ENCODE results near the gene VWA8. TPM values are rescaled to one million over a fixed set of nuclear protein-coding genes. Genes with fewer than 3 reads are reported as not detected.
A peak's percentile ranks its signal among the peaks of the same experiment; 100 is the strongest.
"Not testable (repeated sequence)": the region's sequence is repeated elsewhere in the genome, so short reads cannot be mapped to it uniquely, and the experiment has no call there.

VWA8 gene
- total and polyA plus RNA-seq, 9 donors = 6.5 to 16.0 (median 9.3) TPM

- WGBS (ENCODE audit: insufficient coverage) = over 99% methylated on average over 24 of the region's 33 CpGs
- not testable (repeated sequence) for H3K27me3 ChIP-seq (ENCODE audit: control insufficient read depth, insufficient read depth, low read length)
Observed at GRCh38 chr13:41571817-41572340, 389.0 kb downstream of the VWA8 start.

GRCh38 chr13:41568972-41569351 is 391.9 kb downstream of the VWA8 start:
- peaks cover 10% of the 10 kb centered on the region for H3K4me1 ChIP-seq (ENCODE audit: control insufficient read depth, insufficient read depth, low read length)
- peak overlapping the region; percentile 50 for H3K27ac ChIP-seq (ENCODE audit: low read length)
- WGBS (ENCODE audit: insufficient coverage) = no CpG with 5 or more reads among the region's 3 CpGs
- no peak overlapping the region for H3K4me3 ChIP-seq (ENCODE audit: low read length)
- H3K9me3 ChIP-seq (replicated peaks; ENCODE audit: control insufficient read depth, low read depth, low read length) = no peaks in the 10 kb centered on the region
- no peaks in the 10 kb centered on the region for H3K27me3 ChIP-seq (ENCODE audit: control insufficient read depth, insufficient read depth, low read length)
- H3K36me3 ChIP-seq (ENCODE audit: control insufficient read depth, insufficient read depth, low read length) = peaks cover 6% of the 10 kb centered on the region
- DNase-seq = peak; percentile 75

More at GRCh38 chr13:41571817-41572340, 389.0 kb downstream of the VWA8 start:
- H3K36me3 ChIP-seq (ENCODE audit: control insufficient read depth, insufficient read depth, low read length); H3K9me3 ChIP-seq (replicated peaks; ENCODE audit: control insufficient read depth, low read depth, low read length); H3K4me3 ChIP-seq (ENCODE audit: low read length); H3K4me1 ChIP-seq (ENCODE audit: control insufficient read depth, insufficient read depth, low read length); DNase-seq; H3K27ac ChIP-seq (ENCODE audit: low read length): not testable (repeated sequence)

- H3K9me3 ChIP-seq (replicated peaks; ENCODE audit: control insufficient read depth, low read depth, low read length) = no peaks in the 10 kb centered on the region
- 60% methylated on average over 3 of the region's 9 CpGs for WGBS (ENCODE audit: insufficient coverage)
- H3K36me3 ChIP-seq (ENCODE audit: control insufficient read depth, insufficient read depth, low read length) = peaks cover 4% of the 10 kb centered on the region
- peaks cover 11% of the 10 kb centered on the region for H3K4me1 ChIP-seq (ENCODE audit: control insufficient read depth, insufficient read depth, low read length)
- H3K27me3 ChIP-seq (ENCODE audit: control insufficient read depth, insufficient read depth, low read length) = no peaks in the 10 kb centered on the region
- DNase-seq = peak; percentile 54
- peak overlapping the region; percentile 25 for H3K27ac ChIP-seq (ENCODE audit: low read length)
- no peak overlapping the region for H3K4me3 ChIP-seq (ENCODE audit: low read length)
Observed at GRCh38 chr13:41568143-41568971, 392.6 kb downstream of the VWA8 start.

GRCh38 chr13:41567363-41567762 is 393.5 kb downstream of the VWA8 start:
- WGBS (ENCODE audit: insufficient coverage) = no CpG with 5 or more reads among the region's 2 CpGs
- Histone ChIP-seq H3K9me3 (replicated peaks; ENCODE audit: control insufficient read depth, low read depth, low read length) (no peaks in the 10 kb centered on the region), H3K36me3 (ENCODE audit: control insufficient read depth, insufficient read depth, low read length) (peaks cover 4% of the 10 kb centered on the region), H3K27me3 (ENCODE audit: control insufficient read depth, insufficient read depth, low read length) (no peaks in the 10 kb centered on the region), H3K4me1 (ENCODE audit: control insufficient read depth, insufficient read depth, low read length) (peaks cover 20% of the 10 kb centered on the region), H3K4me3 (ENCODE audit: low read length) (no peak overlapping the region), H3K27ac (ENCODE audit: low read length) (no peak overlapping the region)
- DNase-seq = peak; percentile 51

GRCh38 chr13:41565846-41566245 is 395.1 kb downstream of the VWA8 start:
- H3K4me3 ChIP-seq (ENCODE audit: low read length) = no peak overlapping the region
- 82% methylated on average over 4 of the region's 6 CpGs for WGBS (ENCODE audit: insufficient coverage)

GRCh38 chr13:41565216-41565615 is 395.7 kb downstream of the VWA8 start:
- Histone ChIP-seq H3K4me1 (ENCODE audit: control insufficient read depth, insufficient read depth, low read length) (peaks cover 32% of the 10 kb centered on the region), H3K27me3 (ENCODE audit: control insufficient read depth, insufficient read depth, low read length) (no peaks in the 10 kb centered on the region), H3K9me3 (replicated peaks; ENCODE audit: control insufficient read depth, low read depth, low read length) (no peaks in the 10 kb centered on the region), H3K27ac (ENCODE audit: low read length) (peak overlapping the region; percentile 18), H3K36me3 (ENCODE audit: control insufficient read depth, insufficient read depth, low read length) (peaks cover 4% of the 10 kb centered on the region), H3K4me3 (ENCODE audit: low read length) (no peak overlapping the region)
- WGBS (ENCODE audit: insufficient coverage) = no CpG with 5 or more reads among the region's 3 CpGs
- peak; percentile 83 for DNase-seq

More at GRCh38 chr13:41565846-41566245, 395.1 kb downstream of the VWA8 start:
- no peaks in the 10 kb centered on the region for H3K27me3 ChIP-seq (ENCODE audit: control insufficient read depth, insufficient read depth, low read length)
- H3K9me3 ChIP-seq (replicated peaks; ENCODE audit: control insufficient read depth, low read depth, low read length) = no peaks in the 10 kb centered on the region
- H3K4me1 ChIP-seq (ENCODE audit: control insufficient read depth, insufficient read depth, low read length) = peaks cover 32% of the 10 kb centered on the region
- peaks cover 4% of the 10 kb centered on the region for H3K36me3 ChIP-seq (ENCODE audit: control insufficient read depth, insufficient read depth, low read length)
- H3K27ac ChIP-seq (ENCODE audit: low read length) = no peak overlapping the region
- DNase-seq = no peak

- Histone ChIP-seq H3K36me3 (ENCODE audit: control insufficient read depth, insufficient read depth, low read length) (peaks cover 4% of the 10 kb centered on the region), H3K27ac (ENCODE audit: low read length) (peak overlapping the region; percentile 52), H3K4me3 (ENCODE audit: low read length) (no peak overlapping the region), H3K27me3 (ENCODE audit: control insufficient read depth, insufficient read depth, low read length) (no peaks in the 10 kb centered on the region), H3K9me3 (replicated peaks; ENCODE audit: control insufficient read depth, low read depth, low read length) (no peaks in the 10 kb centered on the region), H3K4me1 (ENCODE audit: control insufficient read depth, insufficient read depth, low read length) (peaks cover 32% of the 10 kb centered on the region)
- no peak for DNase-seq
- WGBS (ENCODE audit: insufficient coverage) = no CpG with 5 or more reads among the region's 2 CpGs
Observed at GRCh38 chr13:41563984-41564365, 396.9 kb downstream of the VWA8 start.

GRCh38 chr13:41563341-41563983 is 397.4 kb downstream of the VWA8 start:
- no peaks in the 10 kb centered on the region for H3K27me3 ChIP-seq (ENCODE audit: control insufficient read depth, insufficient read depth, low read length)
- H3K4me1 ChIP-seq (ENCODE audit: control insufficient read depth, insufficient read depth, low read length) = peaks cover 32% of the 10 kb centered on the region
- peaks cover 4% of the 10 kb centered on the region for H3K36me3 ChIP-seq (ENCODE audit: control insufficient read depth, insufficient read depth, low read length)
- no peak overlapping the region for H3K4me3 ChIP-seq (ENCODE audit: low read length)
- 29% methylated on average over 1 of the region's 7 CpGs for WGBS (ENCODE audit: insufficient coverage)
- DNase-seq = peak; percentile 79
- peak overlapping the region; percentile 66 for H3K27ac ChIP-seq (ENCODE audit: low read length)
- no peaks in the 10 kb centered on the region for H3K9me3 ChIP-seq (replicated peaks; ENCODE audit: control insufficient read depth, low read depth, low read length)

- Histone ChIP-seq H3K27ac (ENCODE audit: low read length) (peak overlapping the region; percentile 66), H3K4me1 (ENCODE audit: control insufficient read depth, insufficient read depth, low read length) (peaks cover 30% of the 10 kb centered on the region), H3K36me3 (ENCODE audit: control insufficient read depth, insufficient read depth, low read length) (peaks cover under 1% of the 10 kb centered on the region), H3K27me3 (ENCODE audit: control insufficient read depth, insufficient read depth, low read length) (no peaks in the 10 kb centered on the region), H3K9me3 (replicated peaks; ENCODE audit: control insufficient read depth, low read depth, low read length) (no peaks in the 10 kb centered on the region), H3K4me3 (ENCODE audit: low read length) (no peak overlapping the region)
- no peak for DNase-seq
- 57% methylated on average over 2 of the region's 6 CpGs for WGBS (ENCODE audit: insufficient coverage)
Observed at GRCh38 chr13:41562541-41563178, 398.2 kb downstream of the VWA8 start.

GRCh38 chr13:41562083-41562482 is 398.8 kb downstream of the VWA8 start:
- Histone ChIP-seq H3K4me3 (ENCODE audit: low read length) (no peak overlapping the region), H3K36me3 (ENCODE audit: control insufficient read depth, insufficient read depth, low read length) (no peaks in the 10 kb centered on the region), H3K4me1 (ENCODE audit: control insufficient read depth, insufficient read depth, low read length) (peaks cover 30% of the 10 kb centered on the region), H3K27ac (ENCODE audit: low read length) (peak overlapping the region; percentile 66), H3K9me3 (replicated peaks; ENCODE audit: control insufficient read depth, low read depth, low read length) (no peaks in the 10 kb centered on the region), H3K27me3 (ENCODE audit: control insufficient read depth, insufficient read depth, low read length) (no peaks in the 10 kb centered on the region)
- WGBS (ENCODE audit: insufficient coverage) = 31% methylated on average over 6 of the region's 7 CpGs
- peak; percentile 95 for DNase-seq
